GM18502 (cell line): ENCODE data around the gene TRIM73.
"Not testable (repeated sequence)": the region's sequence is repeated elsewhere in the genome, so short reads cannot be mapped to it uniquely, and the experiment has no call there.

Experiments used
- ATAC-seq: cut with Tn5 transposase; IDR thresholded peaks from one replicate; pipeline ENCODE4 v1.9.1; 2021; ENCODE audit warnings: mild to moderate bottlenecking; ENCODE audit not compliant: unreplicated experiment, poor library complexity

The TRIM73 gene

DNA sequence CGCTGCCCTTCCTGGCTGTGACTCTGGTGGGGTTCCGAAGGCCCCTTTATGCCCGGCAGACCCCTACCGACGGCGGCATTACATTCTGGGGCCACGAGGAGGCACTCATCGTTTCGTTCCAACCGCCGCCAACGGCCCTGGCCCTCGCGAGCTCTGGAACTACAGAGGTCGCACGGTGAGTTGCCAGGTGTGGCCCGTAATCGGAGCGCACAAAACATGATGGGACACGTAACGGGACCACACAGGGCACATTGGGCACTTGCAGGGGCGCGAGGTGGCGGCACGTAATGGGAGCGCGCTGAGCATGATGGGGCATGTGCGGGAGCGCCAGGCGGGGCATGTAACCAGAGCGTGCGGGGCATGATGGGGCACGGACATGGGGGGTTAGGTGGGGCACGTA lies at the start of gene TRIM73:
Gene TRIM73 (plus strand): TSS at position 301 of the 400 bp plus-strand sequence. CDS start 3,305 bp downstream, outside the sequence.
- ATAC-seq, result not testable (repeated sequence)

DNA sequence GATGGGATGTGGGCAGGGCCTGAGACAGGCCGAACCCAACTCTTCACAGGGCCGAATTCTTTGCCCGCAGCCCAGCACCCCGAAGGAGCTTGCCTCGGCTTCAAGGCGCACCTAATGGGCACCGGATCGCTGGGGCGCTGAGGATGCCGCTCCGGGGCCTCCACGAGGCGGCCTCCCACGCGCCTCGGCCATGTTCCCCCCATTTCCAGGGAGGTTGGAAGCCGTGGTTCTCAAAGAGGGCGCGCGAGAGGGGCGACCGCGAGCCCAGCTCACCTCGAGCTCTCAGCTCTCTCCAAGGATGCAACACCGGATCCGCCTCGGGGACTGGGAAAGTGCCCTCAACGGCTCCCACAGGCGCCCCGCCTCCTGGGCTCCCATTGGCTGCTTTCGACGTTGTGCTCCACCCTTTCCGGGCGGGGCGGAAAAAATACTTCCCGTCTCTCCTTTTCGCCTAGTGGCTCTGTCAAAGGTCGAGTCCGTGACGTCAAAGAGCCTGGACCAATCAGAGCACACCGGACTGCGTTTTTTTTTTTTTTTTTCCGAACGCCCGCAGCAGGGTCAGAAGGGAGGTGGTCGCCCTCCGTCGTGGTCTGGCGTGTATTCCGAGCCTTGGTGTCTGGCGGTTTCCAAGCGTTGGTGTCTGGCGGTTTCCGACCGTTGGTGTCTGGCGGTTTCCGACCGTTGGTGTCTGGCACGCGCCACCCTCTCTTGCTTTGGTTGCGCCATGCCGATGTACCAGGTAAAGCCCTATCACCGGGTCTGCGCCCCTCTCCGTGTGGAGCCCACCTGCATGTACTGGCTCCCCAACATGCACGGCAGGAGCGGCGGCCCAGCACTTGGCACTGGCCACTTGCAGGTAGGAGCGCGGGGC lies 36.5 kb upstream of the TRIM73 start:
- peak; percentile 69 for ATAC-seq

DNA sequence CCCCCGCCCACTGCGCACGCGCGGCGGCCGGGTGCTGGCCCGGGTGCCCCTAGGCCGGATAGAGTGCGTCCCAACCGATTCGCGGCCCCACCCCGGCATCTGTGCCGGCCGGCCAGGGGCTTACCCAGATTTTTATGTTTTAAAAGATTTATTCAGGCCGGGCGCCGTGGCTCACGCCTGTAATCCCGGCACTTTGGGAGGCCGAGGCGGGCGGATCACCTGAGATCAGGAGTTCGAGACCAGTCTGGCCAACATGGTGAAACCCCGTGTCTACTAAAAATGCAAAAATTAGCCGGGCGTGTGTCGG lies 35.9 kb upstream of the TRIM73 start:
- ATAC-seq, result not testable (repeated sequence)

DNA sequence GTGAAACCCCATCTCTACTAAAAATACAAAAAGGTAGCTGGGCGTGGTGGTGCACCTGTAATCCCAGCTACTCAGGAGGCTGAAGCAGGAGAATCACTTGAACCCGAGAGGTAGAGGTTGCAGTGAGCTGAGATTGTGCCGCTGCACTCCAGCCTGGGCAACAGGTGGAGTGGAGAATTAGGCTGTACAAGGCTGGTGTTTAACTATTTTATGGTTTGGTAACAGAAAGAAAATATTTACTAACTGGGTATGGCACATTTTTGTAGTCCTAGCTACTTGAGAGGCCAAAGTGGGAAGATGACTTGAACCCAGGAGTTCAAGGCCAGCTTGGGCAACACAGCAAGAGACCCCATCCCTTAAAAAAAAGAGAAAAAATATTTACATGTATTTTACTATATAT lies 31.4 kb upstream of the TRIM73 start:
- ATAC-seq, result not testable (repeated sequence)

DNA sequence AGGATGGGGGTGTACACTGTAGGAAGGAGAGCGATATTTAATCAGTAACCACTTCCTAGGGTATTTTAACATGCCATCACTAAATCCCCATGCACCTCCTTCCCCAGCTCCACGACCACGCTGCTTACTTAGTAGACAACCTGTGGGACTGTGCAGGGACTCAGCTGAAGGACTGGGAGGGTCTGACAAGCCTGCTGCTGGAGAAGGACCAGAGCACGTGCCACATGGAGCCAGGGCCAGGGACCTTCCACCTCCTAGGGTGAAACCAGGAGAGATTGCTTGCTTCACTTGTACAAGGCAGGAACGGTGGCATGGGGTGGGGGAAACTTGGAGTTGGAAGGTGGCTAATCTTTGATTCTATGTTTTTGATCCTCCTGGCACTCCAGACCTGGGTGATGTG lies 28.8 kb upstream of the TRIM73 start:
- ATAC-seq, result not testable (repeated sequence)

DNA sequence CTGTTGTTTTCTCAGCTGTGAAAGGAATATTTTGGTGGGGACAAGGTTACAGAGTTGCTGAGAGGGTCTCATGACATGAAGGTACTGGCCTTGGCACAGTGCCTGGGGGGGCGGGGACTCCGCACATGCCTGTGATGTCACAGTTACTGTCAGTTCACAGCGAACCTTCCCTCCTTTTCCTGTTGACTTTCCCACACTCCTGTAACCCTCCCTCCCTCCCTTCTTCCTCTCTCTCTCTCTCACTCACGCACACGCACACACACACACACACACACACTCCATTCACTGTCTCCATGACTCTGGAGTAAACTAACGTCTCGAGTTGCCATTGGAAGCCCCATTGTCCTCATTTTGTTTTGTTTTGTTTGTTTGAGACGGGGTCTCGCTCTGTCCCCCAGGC lies 28.1 kb upstream of the TRIM73 start:
- not testable (repeated sequence) for ATAC-seq

DNA sequence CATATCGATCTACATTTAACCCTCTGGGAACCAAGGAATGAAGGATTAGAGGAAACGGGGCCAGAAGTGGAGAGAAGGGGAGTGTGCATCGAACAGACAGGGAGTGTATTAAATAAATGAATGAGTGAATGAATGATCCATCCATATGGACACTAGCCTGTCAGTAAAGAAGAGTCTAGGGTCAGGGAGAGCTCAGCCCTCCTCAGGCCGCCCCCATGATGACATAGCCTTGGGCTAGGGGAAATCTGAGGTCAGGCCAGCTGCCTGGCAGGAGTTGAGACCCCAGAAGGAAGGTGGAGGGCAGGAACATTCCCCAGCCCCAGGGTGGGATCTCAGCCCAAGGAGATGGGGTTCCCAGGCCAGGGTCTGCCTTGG lies 21.3 kb upstream of the TRIM73 start:
- ATAC-seq, result not testable (repeated sequence)

DNA sequence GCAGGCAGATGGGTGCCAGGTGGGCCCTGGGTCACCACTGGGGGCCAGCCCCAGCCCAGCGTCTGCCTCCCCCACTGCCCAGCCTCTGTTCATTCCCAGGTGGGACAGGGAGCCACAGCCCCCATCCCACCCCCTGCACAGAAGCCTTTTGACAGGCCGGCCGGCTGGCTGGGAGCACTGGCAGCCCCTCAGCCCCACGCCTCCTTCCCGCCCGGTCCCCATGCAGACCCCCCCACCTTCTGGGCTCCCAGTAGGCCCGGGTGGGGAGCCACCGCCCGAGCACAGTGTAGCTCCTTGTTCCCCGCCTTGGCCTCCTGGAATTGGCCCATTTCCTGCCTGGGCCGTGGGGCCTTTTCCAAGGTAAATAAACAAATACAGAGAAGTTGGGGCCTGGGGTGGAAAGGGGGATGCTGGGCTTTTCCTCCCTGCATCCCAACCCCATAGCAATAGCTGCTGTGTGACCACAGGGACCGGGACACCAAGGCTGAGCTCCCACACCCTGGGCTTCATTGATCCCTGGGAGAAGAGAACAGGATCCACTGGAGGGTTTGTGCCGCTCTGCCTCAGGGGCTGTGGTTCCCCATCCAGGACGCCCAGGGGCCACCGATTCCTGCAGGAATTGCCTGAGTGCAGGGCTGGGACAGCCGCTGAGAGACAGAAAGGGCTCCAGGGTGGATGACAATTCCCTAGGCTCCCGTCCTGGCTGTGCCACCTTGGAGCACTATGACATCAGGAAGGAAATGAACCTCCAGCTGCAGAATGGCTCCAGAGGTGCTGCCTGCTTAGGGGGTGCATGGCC lies 20.7 kb upstream of the TRIM73 start:
- not testable (repeated sequence) for ATAC-seq

DNA sequence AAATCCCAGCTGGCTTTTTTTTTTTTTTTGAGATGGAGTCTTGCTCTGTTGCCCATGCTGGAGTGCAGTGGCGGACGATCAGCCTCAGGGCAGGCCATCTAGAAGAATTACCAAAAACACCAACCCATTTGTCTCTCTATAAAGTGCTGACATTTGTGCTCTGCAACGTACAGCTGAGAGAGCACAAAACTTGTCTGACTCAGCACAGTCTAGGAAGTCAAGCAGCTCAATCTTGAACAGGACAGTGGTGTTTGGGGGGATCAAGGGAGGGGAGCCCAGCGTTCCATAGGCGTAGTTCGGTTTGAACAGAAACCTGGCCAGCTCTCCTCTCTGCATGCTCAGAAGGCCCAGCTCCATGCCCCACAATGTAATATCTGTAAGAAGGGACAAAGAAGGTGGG lies 2.2 kb upstream of the TRIM73 start:
- ATAC-seq, result not testable (repeated sequence)

DNA sequence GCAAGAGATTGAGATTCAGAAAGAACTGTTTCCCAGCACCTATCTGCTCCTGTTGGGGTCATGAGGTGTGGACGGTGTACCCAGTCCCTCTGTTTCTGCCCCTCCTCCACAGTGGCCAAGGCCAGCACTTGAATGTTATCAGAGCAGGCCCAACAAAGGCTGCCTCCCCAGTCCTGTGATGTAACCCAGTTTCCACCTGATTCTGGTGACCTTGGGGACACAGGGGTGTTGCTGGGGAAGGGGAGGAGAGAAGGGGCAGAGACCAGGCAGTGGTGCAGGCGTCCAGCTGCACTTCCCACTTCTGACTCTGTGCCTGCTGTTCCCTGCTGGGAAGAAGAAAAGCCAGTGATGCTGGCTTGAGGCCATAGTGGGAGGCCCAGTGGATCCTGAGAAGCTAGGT lies 2.4 kb downstream of the TRIM73 start:
- not testable (repeated sequence) for ATAC-seq

DNA sequence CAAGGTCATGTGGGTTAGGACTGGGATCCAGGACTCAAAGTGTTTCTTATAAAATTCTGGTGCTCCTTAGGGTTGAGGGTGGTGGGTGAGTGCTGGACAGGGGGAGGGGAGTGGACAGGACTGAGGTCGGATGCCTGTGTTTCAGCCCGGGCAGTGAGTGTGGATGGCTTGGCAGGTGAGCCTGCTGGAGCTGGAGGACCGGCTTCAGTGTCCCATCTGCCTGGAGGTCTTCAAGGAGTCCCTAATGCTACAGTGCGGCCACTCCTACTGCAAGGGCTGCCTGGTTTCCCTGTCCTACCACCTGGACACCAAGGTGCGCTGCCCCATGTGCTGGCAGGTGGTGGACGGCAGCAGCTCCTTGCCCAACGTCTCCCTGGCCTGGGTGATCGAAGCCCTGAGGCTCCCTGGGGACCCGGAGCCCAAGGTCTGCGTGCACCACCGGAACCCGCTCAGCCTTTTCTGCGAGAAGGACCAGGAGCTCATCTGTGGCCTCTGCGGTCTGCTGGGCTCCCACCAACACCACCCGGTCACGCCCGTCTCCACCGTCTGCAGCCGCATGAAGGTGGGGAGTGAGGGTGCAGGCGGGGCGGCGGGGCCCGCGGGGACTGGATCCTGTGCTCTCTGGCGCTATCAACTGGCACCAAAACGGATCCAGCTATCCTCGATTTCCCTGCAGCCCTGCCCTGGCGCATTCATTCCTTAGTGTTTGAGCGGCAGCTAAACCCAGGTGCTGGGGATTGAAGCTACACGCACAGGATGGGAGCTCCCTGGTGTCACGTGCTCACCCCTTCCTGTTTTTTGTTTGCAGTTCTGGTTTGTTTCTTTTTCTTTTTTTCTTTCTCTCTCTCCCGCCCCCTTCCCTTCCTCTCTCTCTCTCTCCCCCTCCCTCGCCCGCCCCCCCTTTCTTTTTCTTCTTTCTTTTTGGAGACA lies 3.6 kb downstream of the TRIM73 start:
- ATAC-seq, result peak; percentile 60

DNA sequence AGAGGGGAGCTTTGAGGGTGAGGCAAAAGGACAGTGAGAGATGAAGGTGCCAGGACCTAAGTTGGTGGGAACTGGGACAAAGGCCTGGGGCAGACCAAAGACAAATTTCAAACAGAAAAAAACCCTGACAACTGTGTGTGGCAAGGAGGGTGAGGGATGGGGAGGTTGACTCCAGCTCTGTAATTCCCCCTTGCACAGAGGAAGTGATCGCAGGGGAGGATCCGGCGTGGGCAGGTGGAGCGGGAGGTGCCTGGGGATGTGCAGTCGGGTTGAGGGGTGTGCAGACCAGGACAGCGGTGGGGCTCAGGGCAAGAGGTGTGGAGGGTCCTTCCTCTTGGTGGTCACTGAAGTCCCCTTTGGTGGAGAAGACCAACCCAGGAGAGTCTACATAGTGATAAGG lies 5.1 kb downstream of the TRIM73 start:
- not testable (repeated sequence) for ATAC-seq

DNA sequence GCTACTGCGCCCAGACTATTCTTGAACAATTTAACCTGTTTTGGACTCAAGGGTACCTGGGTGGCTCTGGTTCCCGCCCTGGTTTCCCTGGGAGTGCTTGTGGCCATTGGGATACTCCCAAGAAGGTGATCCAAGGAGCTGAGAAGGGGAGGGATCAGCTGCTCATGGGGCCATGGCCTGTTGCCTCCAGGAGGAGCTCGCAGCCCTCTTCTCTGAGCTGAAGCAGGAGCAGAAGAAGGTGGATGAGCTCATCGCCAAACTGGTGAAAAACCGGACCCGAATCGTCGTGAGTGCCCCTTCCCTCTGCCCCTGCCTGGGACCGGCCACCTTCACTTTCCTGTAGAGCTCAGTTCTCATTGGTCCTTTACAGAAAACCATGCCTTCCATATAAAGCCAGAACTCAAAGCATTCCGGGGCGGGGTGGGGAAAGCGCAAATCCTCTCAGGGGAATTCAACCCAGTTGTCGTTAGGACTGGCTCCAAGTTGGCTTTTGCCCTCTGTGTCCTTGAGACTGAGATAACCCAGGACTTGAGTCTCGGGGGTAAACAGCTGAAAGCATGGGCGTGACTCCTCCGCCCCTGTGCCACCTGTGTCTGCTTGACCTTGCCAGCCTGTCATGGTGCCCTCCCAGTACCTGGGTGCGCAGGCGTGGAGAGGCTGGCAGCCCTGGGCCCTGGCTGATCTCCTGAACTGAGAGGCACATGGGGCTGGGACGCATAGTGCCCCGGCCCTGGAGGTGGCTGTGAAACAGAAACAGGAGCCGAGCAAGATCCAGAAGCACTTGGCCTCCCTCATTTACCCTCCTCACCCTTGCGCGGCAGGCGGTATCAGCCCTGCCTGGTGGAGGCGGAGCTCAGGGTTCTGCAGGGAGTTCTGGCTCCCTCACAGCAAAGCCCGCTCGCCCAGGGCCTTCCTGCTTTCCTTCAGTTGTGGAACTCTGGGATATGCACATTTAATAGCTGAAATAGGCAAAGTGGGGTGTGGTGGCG lies 8.3 kb downstream of the TRIM73 start:
- ATAC-seq, result not testable (repeated sequence)

DNA sequence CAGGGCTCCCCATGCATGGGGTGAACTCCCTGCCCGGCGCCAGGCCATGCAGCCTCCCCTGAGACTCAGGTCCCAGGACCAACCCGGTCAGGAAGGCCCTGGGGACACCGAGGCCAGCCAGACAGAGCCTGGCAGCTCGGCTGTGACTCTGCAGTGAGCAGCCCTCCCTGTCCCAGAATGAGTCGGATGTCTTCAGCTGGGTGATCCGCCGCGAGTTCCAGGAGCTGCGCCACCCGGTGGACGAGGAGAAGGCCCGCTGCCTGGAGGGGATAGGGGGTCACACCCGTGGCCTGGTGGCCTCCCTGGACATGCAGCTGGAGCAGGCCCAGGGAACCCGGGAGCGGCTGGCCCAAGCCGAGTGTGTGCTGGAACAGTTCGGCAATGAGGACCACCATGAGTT lies 9.2 kb downstream of the TRIM73 start:
- ATAC-seq, result not testable (repeated sequence)

DNA sequence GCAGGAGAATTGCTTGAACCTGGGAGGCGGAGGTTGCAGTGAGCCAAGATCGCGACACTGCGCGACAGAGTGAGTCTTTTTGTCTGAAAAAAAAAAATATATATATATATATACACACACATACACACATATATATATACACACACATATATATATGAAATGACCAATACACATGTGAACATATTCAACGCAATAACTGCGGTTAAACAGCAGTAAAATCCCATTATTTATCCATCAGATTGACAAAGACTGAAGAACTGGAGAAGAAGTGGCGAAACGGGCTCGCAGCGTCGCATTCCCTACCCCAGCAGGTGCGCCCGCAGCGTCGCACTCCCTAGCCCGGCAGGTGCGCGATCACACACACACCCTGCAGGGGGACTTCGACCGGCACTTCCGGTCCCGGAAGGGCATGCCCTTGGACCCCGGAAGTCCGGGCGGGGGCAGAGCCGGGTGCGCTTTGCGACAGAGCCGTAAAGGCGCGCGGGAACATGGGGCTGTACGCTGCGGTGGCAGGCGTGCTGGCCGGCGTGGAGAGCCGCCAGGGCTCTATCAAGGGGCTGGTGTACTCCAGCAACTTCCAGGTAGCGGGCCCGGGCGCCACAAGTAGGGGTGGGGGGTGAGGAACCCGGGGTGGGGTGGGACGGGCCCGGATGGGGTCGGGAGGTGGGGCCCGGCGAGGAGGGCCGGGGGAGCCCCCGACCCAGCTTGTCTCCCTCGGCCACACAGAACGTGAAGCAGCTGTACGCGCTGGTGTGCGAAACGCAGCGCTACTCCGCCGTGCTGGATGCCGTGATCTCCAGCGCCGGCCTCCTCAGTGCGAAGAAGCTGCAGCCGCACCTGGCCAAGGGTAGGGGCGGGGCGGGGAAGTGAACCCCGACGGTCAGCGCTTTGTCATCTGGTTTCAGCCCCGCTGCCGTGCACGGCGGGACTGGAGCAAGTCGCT lies 14.7 kb downstream of the TRIM73 start:
- ATAC-seq, result peak; percentile 93

DNA sequence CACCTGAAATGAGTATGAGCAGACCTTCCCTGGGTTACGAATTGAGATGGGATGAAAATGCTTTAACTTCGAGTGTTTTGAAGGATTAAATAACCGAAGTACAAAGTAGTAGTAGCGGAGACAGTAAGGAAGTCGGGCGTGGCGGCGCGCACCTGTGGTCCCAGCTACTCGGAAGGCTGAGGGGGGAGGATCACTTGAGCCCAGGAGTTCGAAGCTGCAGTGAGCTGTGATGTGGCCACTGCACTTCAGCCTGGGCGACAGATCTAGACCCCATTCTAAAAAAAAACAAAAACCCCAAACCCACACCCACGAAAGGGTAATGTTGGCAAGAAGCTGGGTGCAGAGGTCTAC lies 15.4 kb downstream of the TRIM73 start:
- ATAC-seq, result peak; percentile 18

DNA sequence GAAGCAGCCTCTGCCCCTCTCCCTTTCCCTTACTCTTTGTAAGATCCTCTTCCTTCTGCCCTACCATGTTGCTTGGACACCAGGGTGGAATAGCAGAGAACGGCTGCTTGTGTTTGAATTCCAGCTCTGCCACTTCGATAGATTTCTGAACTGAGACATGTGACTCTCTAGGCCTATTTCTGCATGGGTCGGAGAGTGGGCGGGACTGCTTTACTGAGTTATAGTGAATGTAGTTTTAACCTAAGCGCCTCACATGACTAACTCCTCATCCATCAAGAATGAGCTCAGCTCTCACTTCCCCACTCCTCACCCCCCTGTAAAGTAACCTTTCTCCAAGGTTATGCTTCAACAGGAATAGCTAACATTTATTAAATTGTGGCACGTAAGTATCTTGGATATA lies 18.8 kb downstream of the TRIM73 start:
- not testable (repeated sequence) for ATAC-seq

DNA sequence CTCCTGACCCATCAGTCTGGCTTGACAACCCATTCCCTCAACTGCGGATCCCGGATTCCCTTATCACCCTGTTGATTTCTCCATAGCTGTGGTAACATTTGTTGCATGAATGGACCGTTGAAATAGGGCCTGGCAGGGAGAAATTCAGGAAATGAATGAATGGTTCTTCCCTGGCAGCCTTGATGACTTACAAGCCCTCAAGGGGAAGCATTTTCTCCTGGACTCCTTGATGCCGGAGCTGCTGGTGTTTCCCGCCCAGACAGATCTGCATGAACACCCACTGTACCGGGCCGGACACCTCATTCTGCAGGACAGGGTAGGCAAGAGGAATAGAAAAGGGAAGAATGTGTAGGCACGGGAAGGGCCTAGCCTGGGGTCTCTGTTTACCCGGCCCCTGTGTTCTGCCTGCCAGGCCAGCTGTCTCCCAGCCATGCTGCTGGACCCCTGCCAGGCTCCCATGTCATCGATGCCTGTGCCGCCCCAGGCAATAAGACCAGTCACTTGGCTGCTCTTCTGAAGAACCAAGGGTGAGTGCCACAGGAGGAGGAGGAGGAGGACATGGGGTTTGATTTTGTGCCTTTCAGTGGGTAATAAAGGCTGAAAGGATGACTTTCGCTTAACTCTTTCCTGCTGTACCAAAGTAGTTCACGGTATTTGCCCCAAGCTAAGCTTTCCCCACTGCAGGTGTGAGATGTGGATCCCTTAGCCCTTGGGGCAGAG lies 19.4 kb downstream of the TRIM73 start:
- not testable (repeated sequence) for ATAC-seq
